BJ (cell line): ENCODE data around the gene CAMSAP2. TPM values are rescaled to one million over a fixed set of nuclear protein-coding genes. Genes with fewer than 3 reads are reported as not detected.

ENCODE experiments used
- CTCF ChIA-PET: fragments of 350-600 bp; formaldehyde crosslinking; extraction: SDS; loops from one replicate; lab custom pipeline; 2021; ENCODE audit warnings: antibody characterized with exemption, inconsistent platforms; lab: Yijun Ruan, JAX
- POLR2A ChIA-PET: fragments of 300-600 bp; sonication (Branson Sonifier 250); formaldehyde crosslinking; extraction: SDS; loops from one replicate; lab custom pipeline; 2021; ENCODE audit warnings: antibody characterized with exemption; lab: Charles Lee
- DNase-seq: peaks from one replicate; pipeline ENCODE4 v3.0.0-alpha.2; 2011; ENCODE audit warnings: low read depth
- H3K27me3 ChIP-seq: 2 replicates; pipeline ENCODE4 v1.6.0; 2011; ENCODE audit warnings: low read length; ENCODE audit not compliant: control insufficient read depth, insufficient read depth
- H3K36me3 ChIP-seq: 2 replicates; pipeline ENCODE4 v1.5.1; 2011; ENCODE audit warnings: low read length; ENCODE audit not compliant: control insufficient read depth, insufficient read depth
- H3K4me3 ChIP-seq: 2 replicates; pipeline ENCODE4 v1.5.1; 2011; ENCODE audit warnings: low read depth, mild to moderate bottlenecking, control low read depth, low read length
- CTCF ChIP-seq: IDR thresholded peaks from 2 replicates; pipeline ENCODE4 v1.5.1; 2011; ENCODE audit warnings: low read depth, mild to moderate bottlenecking, control low read depth, inconsistent platforms, low read length, moderate library complexity; ENCODE audit not compliant: insufficient read depth
- polyA minus RNA-seq: library from RNA; depleted of rRNA, polyadenylated mRNA; stranded (reverse); fragments of >200 nt; gene quantifications from 2 replicates; pipeline ENCODE4 v1.2.3, GENCODE V29; 2011; rRNA and poly(A)+ RNA removed
- polyA plus RNA-seq: library from polyadenylated mRNA; depleted of rRNA; stranded (reverse); fragments of >200 nt; gene quantifications from 2 replicates; pipeline ENCODE4 v1.2.3, GENCODE V29; 2011; rRNA removed

Gene CAMSAP2
- polyA plus RNA-seq (7.5 and 16.4 TPM in 2 replicates), polyA minus RNA-seq (13.7 and 14.2 TPM in 2 replicates)

GRCh38 chr1:200738327-200738948 lies at the start of gene CAMSAP2:
Gene CAMSAP2, plus strand, starts transcription at chr1:200738893. Its CDS starts 935 bp downstream, at chr1:200739828.
- no peak for TF ChIP-seq CTCF
- peak; percentile 35 for DNase-seq
- no peaks in the 10 kb centered on the region for H3K27me3 ChIP-seq
- H3K36me3 ChIP-seq, result no peaks in the 10 kb centered on the region
- ChIA-PET CTCF (interaction anchor here (1.1 to 1.6 kb wide), 2 partner anchors 10 to 116 kb away, joined by 4 to 6 read pairs; no protein-coding TSS in a partner anchor), POLR2A (interaction anchor here (0.9 kb wide), 1 partner anchor 68 kb away, joined by 3 read pairs; no protein-coding TSS in a partner anchor)
- peak within 1 kb of the TSS; percentile 84 for H3K4me3 ChIP-seq

GRCh38 chr1:200692316-200692715 lies 46.4 kb upstream of the CAMSAP2 start:
- no peak for TF ChIP-seq CTCF
- Histone ChIP-seq H3K36me3 (no peaks in the 10 kb centered on the region), H3K4me3 (no peak overlapping the region), H3K27me3 (no peaks in the 10 kb centered on the region)
- ChIA-PET POLR2A (no interaction called here), CTCF (no interaction called here)
- DNase-seq, result no peak

GRCh38 chr1:200693327-200693726 lies 45.4 kb upstream of the CAMSAP2 start:
- ChIA-PET POLR2A (no interaction called here), CTCF (no interaction called here)
- Histone ChIP-seq H3K27me3 (no peaks in the 10 kb centered on the region), H3K36me3 (no peaks in the 10 kb centered on the region), H3K4me3 (no peak overlapping the region)
- TF ChIP-seq CTCF, result no peak
- DNase-seq, result no peak

- Histone ChIP-seq H3K4me3 (no peak overlapping the region), H3K36me3 (no peaks in the 10 kb centered on the region), H3K27me3 (no peaks in the 10 kb centered on the region)
- ChIA-PET POLR2A (no interaction called here), CTCF (no interaction called here)
- no peak for DNase-seq
- TF ChIP-seq CTCF, result no peak
Observed at GRCh38 chr1:200694738-200695137, 44.0 kb upstream of the CAMSAP2 start.

- CTCF ChIA-PET, result interaction anchor here (0.9 kb wide), 1 partner anchor 24 kb away, joined by 3 read pairs; no protein-coding TSS in a partner anchor
- H3K36me3 ChIP-seq, result no peaks in the 10 kb centered on the region
- no peaks in the 10 kb centered on the region for H3K27me3 ChIP-seq
- H3K4me3 ChIP-seq, result no peak overlapping the region
- POLR2A ChIA-PET, result no interaction called here
- no peak for TF ChIP-seq CTCF
- DNase-seq, result no peak
Observed at GRCh38 chr1:200699871-200700270, 38.8 kb upstream of the CAMSAP2 start.
